IMR-90 (cell line): ENCODE measurements around the gene CREBL2. TPM values are rescaled to one million over a fixed set of nuclear protein-coding genes. Genes with fewer than 3 reads are reported as not detected.

ENCODE experiments used
- ATAC-seq: fragments of 200-7000 bp; cut with Tn5 transposase; 2 replicates; pipeline ENCODE4 v1.9.1; 2020; ENCODE audit warnings: low read depth, mild to moderate bottlenecking, moderate library complexity
- BruUV-seq: library from RNA; stranded (reverse); fragments of 400-500 nt; replicated peaks from 2 replicates; lab custom pipeline; 2021; lab: Mats Ljungman, UMichigan
- CTCF ChIA-PET: fragments of 300-600 bp; formaldehyde crosslinking; extraction: SDS; loops from one replicate; lab custom pipeline; 2021; ENCODE audit warnings: antibody characterized with exemption; lab: Yijun Ruan, JAX
- POLR2A ChIA-PET: fragments of 300-600 bp; sonication (Branson Sonifier 250); formaldehyde crosslinking; loops from one replicate; lab custom pipeline; 2022; ENCODE audit warnings: antibody characterized with exemption; ENCODE audit not compliant: unreplicated experiment; lab: Charles Lee
- DNase-seq: peaks from one replicate; pipeline ENCODE4 v3.0.0; 2013
- H2AFZ ChIP-seq: replicated peaks from 2 replicates; pipeline ENCODE3; 2013; ENCODE audit warnings: low read length, mild to moderate bottlenecking; ENCODE audit not compliant: poor library complexity
- H2AK5ac ChIP-seq: 2 replicates; pipeline ENCODE4 v1.6.1; 2013; ENCODE audit warnings: low read depth, low read length, inconsistent platforms
- H2AK9ac ChIP-seq: replicated peaks from 2 replicates; pipeline ENCODE3; 2013; ENCODE audit warnings: mild to moderate bottlenecking, low read depth, low read length, moderate library complexity; ENCODE audit not compliant: poor library complexity
- H2BK120ac ChIP-seq: 2 replicates; pipeline ENCODE4 v1.6.1; 2013; ENCODE audit warnings: low read depth, low read length, inconsistent platforms
- H2BK15ac ChIP-seq: 3 replicates; pipeline ENCODE4 v1.6.1; 2013; ENCODE audit warnings: low read depth, low read length, inconsistent platforms
- H2BK20ac ChIP-seq: 2 replicates; pipeline ENCODE4 v1.6.1; 2013; ENCODE audit warnings: low read depth, mild to moderate bottlenecking, inconsistent platforms, low read length, moderate library complexity
- H2BK5ac ChIP-seq: 2 replicates; pipeline ENCODE4 v1.6.1; 2013; ENCODE audit warnings: mild to moderate bottlenecking, low read depth, low read length, inconsistent platforms; ENCODE audit not compliant: poor library complexity, severe bottlenecking
- H3K14ac ChIP-seq: replicated peaks from 2 replicates; pipeline ENCODE4 v1.6.1; 2013; ENCODE audit warnings: low read depth, low read length, inconsistent platforms
- H3K18ac ChIP-seq: 2 replicates; pipeline ENCODE4 v1.6.1; 2013; ENCODE audit warnings: low read depth, low read length, control low read depth
- H3K23ac ChIP-seq: 2 replicates; pipeline ENCODE4 v1.6.1; 2013; ENCODE audit warnings: low read depth, low read length, inconsistent platforms
- H3K27ac ChIP-seq: 2 replicates; pipeline ENCODE4 v1.5.1; 2013; ENCODE audit warnings: mild to moderate bottlenecking, control low read depth, low read length; ENCODE audit not compliant: insufficient read depth
- H3K27me3 ChIP-seq: 2 replicates; pipeline ENCODE4 v1.6.1; 2013; ENCODE audit warnings: low read length; ENCODE audit not compliant: control insufficient read depth, insufficient read depth
- H3K36me3 ChIP-seq: 2 replicates; pipeline ENCODE4 v1.6.1; 2013; ENCODE audit warnings: low read length, mixed read lengths; ENCODE audit not compliant: control insufficient read depth, insufficient read depth
- H3K4ac ChIP-seq: 2 replicates; pipeline ENCODE4 v1.6.1; 2013; ENCODE audit warnings: low read depth, low read length, inconsistent platforms
- H3K4me1 ChIP-seq: 2 replicates; pipeline ENCODE4 v1.6.1; 2013; ENCODE audit warnings: low read length, mixed read lengths; ENCODE audit not compliant: control insufficient read depth, insufficient read depth
- H3K4me2 ChIP-seq: 2 replicates; pipeline ENCODE4 v1.6.1; 2013; ENCODE audit warnings: low read depth, mild to moderate bottlenecking, control low read depth, low read length, moderate library complexity
- H3K4me3 ChIP-seq: 2 replicates; pipeline ENCODE4 v1.5.1; 2013; ENCODE audit warnings: low read depth, mild to moderate bottlenecking, control low read depth, low read length, moderate library complexity; ENCODE audit not compliant: insufficient read depth
- H3K56ac ChIP-seq: 2 replicates; pipeline ENCODE4 v1.6.1; 2013; ENCODE audit warnings: low read length, inconsistent platforms; ENCODE audit not compliant: insufficient read depth; ENCODE audit errors: extremely low read depth
- H3K79me1 ChIP-seq, 2 experiments: 2 replicates each; pipeline ENCODE4 v1.6.1; 2013; ENCODE audit warnings: low read length in 2 of 2, inconsistent platforms in 1 of 2, low read depth in 1 of 2
- H3K9ac ChIP-seq: 2 replicates; pipeline ENCODE4 v1.6.1; 2013; ENCODE audit warnings: low read depth, low read length, control low read depth
- H3K9me1 ChIP-seq: 2 replicates; pipeline ENCODE4 v1.6.1; 2013; ENCODE audit warnings: low read length, inconsistent platforms; ENCODE audit not compliant: insufficient read depth
- H3K9me3 ChIP-seq: 2 replicates; pipeline ENCODE4 v1.6.1; 2013; ENCODE audit warnings: low read length; ENCODE audit not compliant: control insufficient read depth, insufficient read depth
- H4K20me1 ChIP-seq: 2 replicates; pipeline ENCODE4 v1.6.1; 2013; ENCODE audit warnings: low read length, inconsistent platforms; ENCODE audit not compliant: insufficient read depth
- H4K5ac ChIP-seq: 2 replicates; pipeline ENCODE4 v1.6.1; 2013; ENCODE audit warnings: mild to moderate bottlenecking, low read depth, low read length, control low read depth
- H4K8ac ChIP-seq, 2 experiments: 2 replicates each; pipeline ENCODE4 v1.6.1; 2013; ENCODE audit warnings: low read depth in 2 of 2, low read length in 2 of 2, control low read depth in 1 of 2, inconsistent platforms in 1 of 2
- H4K91ac ChIP-seq: 2 replicates; pipeline ENCODE4 v1.6.1; 2013; ENCODE audit warnings: low read depth, low read length, inconsistent platforms; ENCODE audit not compliant: insufficient read depth
- BHLHE40 ChIP-seq: fragments of 150-350 bp; IDR thresholded peaks from 2 replicates; pipeline ENCODE4 v1.6.1; 2016; ENCODE audit warnings: mild to moderate bottlenecking, low read depth, low read length
- CEBPB ChIP-seq: IDR thresholded peaks from 2 replicates; pipeline ENCODE4 v1.6.1; 2012; ENCODE audit warnings: low read depth, low read length, improper control_type of control experiment
- FOS ChIP-seq: fragments of 150-350 bp; IDR thresholded peaks from 2 replicates; pipeline ENCODE4 v1.6.1; 2016; ENCODE audit warnings: low read depth, low read length
- MAFK ChIP-seq: IDR thresholded peaks from 2 replicates; pipeline ENCODE4 v1.6.1; 2012; ENCODE audit warnings: low read depth, low read length, improper control_type of control experiment
- MAZ ChIP-seq: IDR thresholded peaks from 2 replicates; pipeline ENCODE4 v1.6.1; 2012; ENCODE audit warnings: low read depth, mild to moderate bottlenecking, low read length, improper control_type of control experiment, moderate library complexity, borderline replicate concordance
- dilution Hi-C: fragments of 300-500 bp; cut with HindIII; formaldehyde crosslinking; loops from one replicate; pipeline ENCODE4 v1.14.3; 2018; ENCODE audit warnings: low sequenced_read_pairs; ENCODE audit not compliant: unreplicated experiment
- in situ Hi-C: fragments of 300-500 bp; cut with MboI; formaldehyde crosslinking; loops from 3 replicates; pipeline ENCODE4 v1.14.3; 2019; ENCODE audit warnings: low sequenced_read_pairs, inconsistent platforms, mixed read lengths
- intact Hi-C: fragments of 100-400 bp; cut with micrococcal nuclease; formaldehyde crosslinking; loops from 2 replicates; pipeline ENCODE4 v1.10.0; 2022
- polyA plus RNA-seq, 3 experiments: library from polyadenylated mRNA; depleted of rRNA; stranded (reverse); fragments of >200 nt; gene quantifications; 2 replicates each; pipeline ENCODE4 v1.2.3, GENCODE V29; 2012; ENCODE audit warnings: low replicate concordance in 1 of 3
- total RNA-seq: library from RNA; depleted of rRNA; stranded (reverse); fragments of >200 nt; gene quantifications from 2 replicates; pipeline ENCODE4 v1.2.3, GENCODE V29; 2012
- TF ChIP-seq, protein P1 (sequence below): fragments of 150-350 bp; IDR thresholded peaks from 2 replicates; pipeline ENCODE4 v1.6.1; 2017; ENCODE audit warnings: mild to moderate bottlenecking, antibody characterized with exemption, low read length, low read depth

Gene CREBL2
- total and polyA plus RNA-seq, 2 of the 4 experiments (the other 2 are of a cell fraction), result 11.5 to 19.0 TPM

- Histone ChIP-seq H3K9me1 (no peaks in the 10 kb centered on the region; the same call in 1 of the 2 replicates), H3K27ac (no peak overlapping the region), H2BK120ac (no peak overlapping the region), H3K9ac (no peak overlapping the region), H3K4me1 (peaks cover 2% of the 10 kb centered on the region; the same call in 1 of the 2 replicates), H3K4me3 (no peak overlapping the region), H3K27me3 (peaks cover 7% of the 10 kb centered on the region), H3K9me3 (no peaks in the 10 kb centered on the region), H3K79me1 (no peaks in the 10 kb centered on the region), H3K4ac (no peak overlapping the region), H2BK15ac (no peak overlapping the region), H4K20me1 (no peaks in the 10 kb centered on the region), H4K91ac (no peak overlapping the region), H4K8ac (no peak overlapping the region), H2AK9ac (no peak overlapping the region), H3K18ac (no peak overlapping the region), H3K14ac (no peak overlapping the region), H3K4me2 (no peak overlapping the region), H2BK5ac (no peak overlapping the region), H3K56ac (no peak overlapping the region), H2BK20ac (no peak overlapping the region), H4K5ac (no peak overlapping the region), H3K23ac (no peak overlapping the region), H3K36me3 (no peaks in the 10 kb centered on the region), H2AFZ (no peak overlapping the region), H2AK5ac (no peak overlapping the region)
- in situ Hi-C loops (no loop called here), dilution Hi-C loops (no loop called here), intact Hi-C loops (no loop called here)
- ATAC-seq (no peak; the same call in 1 of the 2 replicates), DNase-seq (peak; percentile 59)
- POLR2A ChIA-PET, result no interaction called here
- TF ChIP-seq MAZ (no peak), FOS (no peak), BHLHE40 (no peak), MAFK (no peak), CEBPB (peak; percentile 81)
- TF ChIP-seq, protein P1, sequence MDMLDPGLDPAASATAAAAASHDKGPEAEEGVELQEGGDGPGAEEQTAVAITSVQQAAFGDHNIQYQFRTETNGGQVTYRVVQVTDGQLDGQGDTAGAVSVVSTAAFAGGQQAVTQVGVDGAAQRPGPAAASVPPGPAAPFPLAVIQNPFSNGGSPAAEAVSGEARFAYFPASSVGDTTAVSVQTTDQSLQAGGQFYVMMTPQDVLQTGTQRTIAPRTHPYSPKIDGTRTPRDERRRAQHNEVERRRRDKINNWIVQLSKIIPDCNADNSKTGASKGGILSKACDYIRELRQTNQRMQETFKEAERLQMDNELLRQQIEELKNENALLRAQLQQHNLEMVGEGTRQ, result no peak
- no TSS peak for BruUV-seq
- CTCF ChIA-PET, result interaction anchor here (0.5 kb wide), 1 partner anchor 16 kb away, joined by 4 read pairs; no protein-coding TSS in a partner anchor
These were observed 75.2 kb downstream of the CREBL2 start for GRCh38 chr12:12686925-12687324.
